Mucosa of descending colon (tissue), 3 donors: ENCODE data around the gene IGLL1. TPM values are rescaled to one million over a fixed set of nuclear protein-coding genes. Genes with fewer than 3 reads are reported as not detected.

ENCODE experiments used
- ATAC-seq: fragments of 200-7000 bp; cut with Tn5 transposase; one replicate; pipeline ENCODE4 v1.9.1; 2020; ENCODE audit warnings: mild to moderate bottlenecking, moderate library complexity
- DNase-seq, 3 donors: peaks; one replicate each; pipeline ENCODE4 v3.0.0-alpha.2; 2020
- H3K36me3 ChIP-seq: fragments of 200-600 bp; one replicate; pipeline ENCODE4 v1.8.0; 2021; ENCODE audit warnings: low read depth, mild to moderate bottlenecking
- H3K4me1 ChIP-seq: fragments of 200-600 bp; one replicate; pipeline ENCODE4 v1.8.0; 2021; ENCODE audit warnings: low read depth, mild to moderate bottlenecking
- H3K4me3 ChIP-seq: fragments of 200-600 bp; one replicate; pipeline ENCODE4 v1.8.0; 2021; ENCODE audit warnings: mild to moderate bottlenecking
- H3K9me3 ChIP-seq: fragments of 200-600 bp; one replicate; pipeline ENCODE4 v1.8.0; 2021; ENCODE audit warnings: mild to moderate bottlenecking
- intact Hi-C, 2 donors: fragments of 100-400 bp; cut with DNase I in 1 of 2; cut with micrococcal nuclease in 1 of 2; formaldehyde crosslinking; loops; one replicate each; pipeline versions ENCODE4 v1.11.0 to v1.11.1; 2022; cut with DNase I, micrococcal nuclease
- total RNA-seq, 3 donors: library from RNA; stranded (reverse); fragmentation: NEBNext Ultra II Directional in 2 of 3; extraction: Animal tissue kit (Norgen Biotek cat#: 25700) in 2 of 3; gene quantifications; one replicate each; pipeline versions ENCODE4 v1.2.1 to v1.2.4, GENCODE V29; 2021 to 2023
- TF ChIP-seq, protein P1 (sequence below): fragments of 200-600 bp; IDR thresholded peaks from one replicate; pipeline ENCODE4 v1.8.0; 2022; ENCODE audit warnings: antibody characterized with exemption, mild to moderate bottlenecking
- donor health status: DM: no; HTN: no; CAD: no; lungs with moderate emphysema.
- donor health status: DM: no; HTN: no; CAD: no.
- donor health status: DM: no; HTN: yes; CAD: no.

Gene IGLL1
- total RNA-seq, 3 donors from 2014 or later = not detected

DNA sequence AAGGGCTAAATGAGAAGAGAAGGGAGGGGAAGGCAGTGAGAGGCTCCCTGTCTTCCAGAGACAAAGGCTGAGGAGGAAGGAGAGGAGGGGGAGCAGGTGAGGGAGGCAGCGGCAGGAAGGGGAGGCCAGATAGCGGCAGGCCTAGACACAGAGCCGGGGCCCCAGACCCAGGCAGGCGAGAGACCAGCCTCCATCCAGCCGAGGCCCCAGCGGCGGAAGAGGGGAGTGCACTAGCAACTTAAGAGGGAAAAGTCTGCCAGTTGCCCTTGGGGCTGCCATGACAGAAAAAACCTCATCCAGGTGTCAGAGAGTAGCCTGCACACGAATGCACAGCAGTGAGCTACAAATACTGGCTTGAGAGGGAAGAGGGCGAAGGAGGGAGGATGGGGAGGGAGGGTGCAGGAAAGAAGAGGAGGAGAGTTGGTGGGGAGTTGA, 46.7 kb downstream of the IGLL1 start:
- no peak overlapping the region for H3K4me3 ChIP-seq
- TF ChIP-seq, protein P1, sequence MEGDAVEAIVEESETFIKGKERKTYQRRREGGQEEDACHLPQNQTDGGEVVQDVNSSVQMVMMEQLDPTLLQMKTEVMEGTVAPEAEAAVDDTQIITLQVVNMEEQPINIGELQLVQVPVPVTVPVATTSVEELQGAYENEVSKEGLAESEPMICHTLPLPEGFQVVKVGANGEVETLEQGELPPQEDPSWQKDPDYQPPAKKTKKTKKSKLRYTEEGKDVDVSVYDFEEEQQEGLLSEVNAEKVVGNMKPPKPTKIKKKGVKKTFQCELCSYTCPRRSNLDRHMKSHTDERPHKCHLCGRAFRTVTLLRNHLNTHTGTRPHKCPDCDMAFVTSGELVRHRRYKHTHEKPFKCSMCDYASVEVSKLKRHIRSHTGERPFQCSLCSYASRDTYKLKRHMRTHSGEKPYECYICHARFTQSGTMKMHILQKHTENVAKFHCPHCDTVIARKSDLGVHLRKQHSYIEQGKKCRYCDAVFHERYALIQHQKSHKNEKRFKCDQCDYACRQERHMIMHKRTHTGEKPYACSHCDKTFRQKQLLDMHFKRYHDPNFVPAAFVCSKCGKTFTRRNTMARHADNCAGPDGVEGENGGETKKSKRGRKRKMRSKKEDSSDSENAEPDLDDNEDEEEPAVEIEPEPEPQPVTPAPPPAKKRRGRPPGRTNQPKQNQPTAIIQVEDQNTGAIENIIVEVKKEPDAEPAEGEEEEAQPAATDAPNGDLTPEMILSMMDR = no peak
- intact Hi-C loops = no loop called here
- peak; percentile 42 for ATAC-seq
- H3K4me1 ChIP-seq = peaks cover 36% of the 10 kb centered on the region
- no peaks in the 10 kb centered on the region for H3K36me3 ChIP-seq
- peak in 2 of 3 donors; percentile 34 to 52 for DNase-seq
- H3K9me3 ChIP-seq = no peaks in the 10 kb centered on the region

DNA sequence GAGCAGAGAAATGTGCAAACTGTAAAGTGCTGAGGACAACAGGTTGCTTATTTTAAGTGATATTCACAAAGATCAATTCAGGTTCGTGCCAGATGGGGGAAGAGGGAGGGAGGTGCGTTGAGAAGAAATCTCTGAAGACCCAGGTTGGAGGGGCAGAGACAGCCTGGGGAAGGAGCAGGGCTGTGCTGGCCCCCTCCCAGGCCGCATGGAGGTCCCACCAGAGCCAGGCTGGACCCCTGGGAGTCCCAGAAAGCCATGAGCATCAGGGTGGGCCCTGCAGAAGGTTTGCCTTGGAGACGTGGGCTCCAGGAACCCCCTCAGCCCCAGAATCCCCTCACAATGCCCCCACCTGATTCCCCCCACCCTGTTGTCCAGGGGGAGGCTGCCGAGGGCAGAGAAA, 47.4 kb downstream of the IGLL1 start:
- DNase-seq = peak in 2 of 3 donors; percentile 21 to 23
- no peaks in the 10 kb centered on the region for H3K36me3 ChIP-seq

DNA sequence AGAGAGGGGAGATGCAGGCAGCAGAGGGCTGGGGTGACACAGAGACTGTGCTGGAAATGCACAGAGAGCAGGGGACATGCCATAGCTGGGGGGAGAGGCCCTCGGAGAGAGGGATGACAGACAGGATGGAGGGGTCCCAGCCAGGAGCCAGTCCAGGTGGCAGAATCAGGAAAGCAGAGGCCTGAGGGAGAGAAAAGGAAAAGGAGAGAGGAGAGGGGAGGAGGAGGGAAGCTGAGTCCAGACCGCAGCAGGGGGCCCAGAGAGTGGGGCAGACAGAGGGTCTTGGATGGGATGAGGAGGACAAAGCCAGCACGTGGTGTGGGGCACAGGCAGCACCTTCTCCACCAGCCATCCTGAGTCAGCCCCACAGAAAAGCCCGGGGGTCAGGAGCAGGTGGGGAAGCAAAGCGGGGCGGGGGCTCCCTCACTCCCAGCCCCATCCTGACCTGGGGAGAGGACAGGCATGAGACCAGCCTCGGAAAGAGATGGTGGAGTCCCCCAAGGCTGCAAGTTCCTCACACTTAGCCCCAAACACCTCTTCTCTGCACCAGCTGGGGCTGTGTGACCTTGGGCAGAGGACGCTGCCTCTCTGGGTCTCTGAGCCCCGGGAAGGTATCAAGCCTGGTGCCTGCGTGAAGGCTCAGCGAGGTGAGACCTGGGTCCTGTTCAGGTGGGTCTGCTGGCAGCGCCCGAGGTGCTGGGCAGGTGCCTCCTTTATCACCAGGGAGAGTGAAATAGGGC, 48.0 kb downstream of the IGLL1 start:
- Histone ChIP-seq H3K4me3 (no peak overlapping the region), H3K9me3 (no peaks in the 10 kb centered on the region), H3K36me3 (no peaks in the 10 kb centered on the region), H3K4me1 (peaks cover 32% of the 10 kb centered on the region)
- intact Hi-C loops = no loop called here
- ATAC-seq (no peak), DNase-seq (peak in 2 of 3 donors; percentile 27 to 33)
- TF ChIP-seq, protein P1 = no peak

More for the DNA sequence above, 47.4 kb downstream of the IGLL1 start:
- ATAC-seq = no peak
- intact Hi-C loops = no loop called here
- Histone ChIP-seq H3K9me3 (no peaks in the 10 kb centered on the region), H3K4me1 (peaks cover 35% of the 10 kb centered on the region), H3K4me3 (no peak overlapping the region)
- TF ChIP-seq, protein P1 = no peak

DNA sequence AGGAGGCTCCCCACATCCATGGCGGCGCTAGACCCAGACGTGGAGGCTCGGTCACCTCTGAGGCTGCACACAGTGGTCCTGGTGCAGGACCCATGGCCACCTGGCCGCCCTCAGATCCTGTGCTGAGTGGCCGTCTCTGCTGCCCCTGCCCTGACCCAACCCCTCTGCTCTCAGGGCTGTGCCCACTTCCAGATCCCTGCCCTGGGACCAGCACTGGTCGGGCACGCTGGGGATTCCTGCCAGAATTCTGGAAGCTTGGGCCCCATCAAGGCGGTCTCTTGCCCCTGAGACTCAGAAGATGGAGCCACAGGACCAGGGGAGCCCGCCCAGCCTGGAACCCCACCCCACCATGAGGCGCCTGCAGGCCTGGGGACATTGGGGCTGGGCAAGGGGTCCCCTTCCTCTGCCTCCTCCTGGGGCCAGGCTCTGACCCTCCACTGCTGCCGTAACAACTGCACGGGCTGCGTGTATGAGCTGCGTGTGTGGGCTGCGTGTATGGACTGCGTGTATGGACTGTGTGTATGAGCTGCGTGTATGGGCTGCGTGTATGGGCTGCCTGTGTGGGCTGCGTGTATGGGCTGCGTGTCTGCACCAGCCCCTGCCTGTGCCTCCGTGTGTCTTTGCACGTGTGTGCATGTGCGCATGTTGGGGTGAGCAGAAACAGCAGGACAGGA, 48.7 kb downstream of the IGLL1 start:
- TF ChIP-seq, protein P1 = no peak
- Histone ChIP-seq H3K4me1 (peaks cover 27% of the 10 kb centered on the region), H3K36me3 (no peaks in the 10 kb centered on the region), H3K9me3 (no peaks in the 10 kb centered on the region), H3K4me3 (no peak overlapping the region)
- DNase-seq (peak in 1 of 3 donors; percentile 18), ATAC-seq (no peak)
- intact Hi-C loops = no loop called here

DNA sequence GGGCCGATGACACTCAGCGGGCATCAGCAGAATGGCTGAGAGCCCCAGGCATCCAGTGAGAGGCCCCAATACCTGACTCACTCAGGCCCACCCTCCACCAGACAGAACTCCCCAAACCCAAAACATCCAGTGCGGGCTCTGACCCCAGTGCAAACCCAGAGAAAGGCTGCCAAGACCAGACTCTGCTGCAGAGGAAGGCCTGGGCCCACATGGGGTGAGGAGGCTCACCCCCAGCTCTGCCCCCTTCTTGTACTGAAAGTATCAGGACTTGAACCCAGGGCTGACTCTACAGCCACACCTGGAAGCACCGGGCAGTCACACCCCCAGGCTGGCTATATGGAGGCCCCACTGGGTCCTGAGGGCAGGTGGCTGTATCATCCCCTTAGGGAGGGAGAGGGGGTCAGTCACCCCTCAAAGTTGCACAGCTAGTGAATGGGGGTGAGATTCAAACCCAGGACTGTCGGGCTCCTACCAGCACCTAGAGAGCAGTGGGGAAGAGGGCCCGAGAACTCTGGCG, 49.3 kb downstream of the IGLL1 start:
- Histone ChIP-seq H3K36me3 (no peaks in the 10 kb centered on the region), H3K9me3 (no peaks in the 10 kb centered on the region), H3K4me3 (no peak overlapping the region), H3K4me1 (peaks cover 21% of the 10 kb centered on the region)
- TF ChIP-seq, protein P1 = no peak
- DNase-seq (no peak), ATAC-seq (no peak)
- intact Hi-C loops = no loop called here
